CD4-positive, alpha-beta T cell treated with Interleukin-4 for 1 hour (primary cell): ENCODE measurements around the gene CAB39L.

ENCODE experiments used
- DNase-seq, 2 donors: peaks; one replicate each; pipeline ENCODE4 v3.0.0-alpha.2; 2020 to 2022

CAB39L gene

DNA sequence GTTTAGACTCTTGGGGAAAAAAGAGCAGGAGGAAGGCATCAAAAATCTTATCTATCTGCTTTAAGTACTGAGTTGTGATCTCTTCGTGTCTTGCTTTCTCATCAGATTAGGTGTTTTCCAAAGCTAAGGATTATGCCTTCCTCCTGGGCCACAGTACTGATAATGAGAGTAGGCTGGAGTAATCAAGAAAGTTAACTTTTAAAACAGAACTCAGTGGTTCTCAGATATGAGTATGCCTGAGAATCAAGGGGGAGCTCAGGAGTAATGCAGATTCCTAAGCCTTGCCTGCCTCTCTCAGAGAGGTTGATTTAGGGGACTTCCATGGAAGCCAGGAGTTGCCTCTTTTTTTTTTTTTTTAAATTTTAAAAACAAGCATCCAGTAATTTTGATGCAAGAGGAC is 172.6 kb downstream of the CAB39L start:
- DNase-seq: no peak

DNA sequence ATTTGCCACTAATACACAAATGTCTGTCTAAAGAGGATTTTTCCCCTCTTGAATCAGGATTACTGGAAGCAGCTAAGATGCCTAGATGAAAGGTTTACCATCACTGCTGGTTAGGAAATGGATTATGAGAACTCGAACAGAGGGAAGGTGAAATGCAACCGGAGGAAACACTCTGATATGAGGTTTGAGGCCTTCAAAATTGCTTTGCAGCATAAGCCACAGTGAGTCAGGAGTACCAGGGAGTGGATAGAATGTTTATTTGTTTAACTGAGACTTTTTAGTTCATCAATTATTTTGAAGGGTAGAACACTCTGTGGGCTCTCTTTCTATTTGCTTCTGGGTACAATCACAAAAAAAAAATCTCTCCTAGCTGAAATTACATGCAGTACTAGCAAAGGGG is 178.0 kb downstream of the CAB39L start:
- DNase-seq: no peak

DNA sequence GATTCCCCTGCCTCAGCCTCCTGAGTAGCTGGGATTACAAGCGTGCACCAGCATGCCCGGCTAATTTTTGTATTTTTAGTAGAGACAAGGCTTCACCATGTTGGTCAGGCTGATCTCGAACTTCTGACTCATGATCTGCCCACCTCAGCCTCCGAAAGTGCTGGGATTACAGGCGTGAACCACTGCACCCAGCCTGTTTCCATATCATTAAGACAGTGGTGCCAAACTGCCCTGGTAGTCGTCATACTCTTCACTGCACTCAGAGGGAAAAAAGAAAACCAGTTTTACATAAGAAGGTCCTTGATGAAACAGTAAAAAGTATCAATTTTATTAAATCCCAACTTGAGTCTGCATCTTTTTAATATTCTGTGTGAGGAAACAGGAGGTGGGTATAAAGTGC is 181.2 kb downstream of the CAB39L start:
- DNase-seq: no peak

DNA sequence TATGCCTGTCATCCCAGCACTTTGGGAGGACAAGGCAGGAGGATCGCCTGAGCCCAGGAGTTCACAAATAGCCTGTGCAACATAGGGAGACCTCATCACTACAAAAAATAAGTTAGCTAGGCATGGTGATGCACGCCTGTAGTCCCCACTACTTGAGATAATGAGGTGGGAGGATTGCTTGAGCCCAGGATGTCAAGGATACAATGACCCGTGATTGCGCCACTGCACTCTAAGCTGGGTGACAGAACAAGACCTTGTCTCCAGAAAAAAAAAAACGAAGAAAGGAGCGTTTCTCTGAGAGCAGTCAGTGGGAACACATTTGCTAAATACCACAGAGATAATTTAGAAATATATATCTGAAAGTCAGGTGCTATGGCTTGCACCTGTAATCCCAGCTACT is 184.3 kb downstream of the CAB39L start:
- DNase-seq: no peak
